Mesothelial cell of epicardium (in vitro differentiated cells): Measurements from ENCODE around the gene TMEM109. TPM values are rescaled to one million over a fixed set of nuclear protein-coding genes. Genes with fewer than 3 reads are reported as not detected.

Experiments used
- DNase-seq, 2 experiments: peaks; one replicate each; pipeline ENCODE4 v3.0.0; 2021; ENCODE audit warnings: low spot score in 2 of 2; ENCODE audit not compliant: unreplicated experiment in 2 of 2
- H3K27ac Mint-ChIP-seq: 2 replicates; pipeline ENCODE4 v1.8.0; 2021; ENCODE audit warnings: mixed read lengths
- H3K27me3 Mint-ChIP-seq: 2 replicates; pipeline ENCODE4 v1.8.0; 2021; ENCODE audit warnings: low read depth, mixed read lengths
- H3K36me3 Mint-ChIP-seq: 2 replicates; pipeline ENCODE4 v1.8.0; 2021; ENCODE audit warnings: mixed read lengths
- H3K4me1 Mint-ChIP-seq: 2 replicates; pipeline ENCODE4 v1.8.0; 2021; ENCODE audit warnings: mixed read lengths
- H3K4me3 Mint-ChIP-seq: 2 replicates; pipeline ENCODE4 v1.8.0; 2021; ENCODE audit warnings: mild to moderate bottlenecking, moderate library complexity, mixed read lengths
- H3K9me3 Mint-ChIP-seq: 2 replicates; pipeline ENCODE4 v1.8.0; 2021; ENCODE audit warnings: mixed read lengths
- total RNA-seq: library from RNA; stranded (reverse); gene quantifications from 3 replicates; pipeline ENCODE4 v1.2.1, GENCODE V29; 2021
- TF ChIP-seq, protein P1 (sequence below): fragments of 200-600 bp; sonication (generic); IDR thresholded peaks from one replicate; pipeline ENCODE4 v1.5.0; 2021; ENCODE audit warnings: antibody characterized with exemption; ENCODE audit not compliant: unreplicated experiment

Gene TMEM109
- total RNA-seq, 1 donor from 2014 or later: 56.8 TPM

DNA sequence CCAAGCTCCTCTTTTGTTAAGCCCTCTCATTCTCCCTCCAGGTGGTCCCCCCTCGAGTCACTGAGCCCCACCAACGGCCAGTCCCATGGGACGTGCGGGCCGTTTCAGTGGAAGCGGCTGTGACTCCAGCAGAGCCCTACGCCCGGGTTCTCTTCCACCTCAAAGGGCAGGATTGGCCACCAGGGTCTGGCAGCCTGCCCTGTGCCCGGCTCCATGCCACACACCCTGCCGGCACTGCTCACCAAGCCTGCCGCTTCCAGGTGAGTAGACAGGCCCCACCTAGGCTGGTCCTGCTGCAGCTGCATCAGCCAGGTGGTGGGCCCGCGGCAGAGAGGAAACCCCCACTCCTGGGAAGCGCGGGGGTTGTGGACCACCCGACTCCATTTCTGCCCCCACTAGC, 13.6 kb downstream of the TMEM109 start:
- H3K9me3 Mint-ChIP-seq: no peaks in the 10 kb centered on the region
- H3K4me1 Mint-ChIP-seq: peaks cover 12% of the 10 kb centered on the region
- H3K4me3 Mint-ChIP-seq: no peak overlapping the region
- no peak overlapping the region for H3K27ac Mint-ChIP-seq
- DNase-seq: no peak
- no peaks in the 10 kb centered on the region for H3K27me3 Mint-ChIP-seq
- TF ChIP-seq, protein P1, sequence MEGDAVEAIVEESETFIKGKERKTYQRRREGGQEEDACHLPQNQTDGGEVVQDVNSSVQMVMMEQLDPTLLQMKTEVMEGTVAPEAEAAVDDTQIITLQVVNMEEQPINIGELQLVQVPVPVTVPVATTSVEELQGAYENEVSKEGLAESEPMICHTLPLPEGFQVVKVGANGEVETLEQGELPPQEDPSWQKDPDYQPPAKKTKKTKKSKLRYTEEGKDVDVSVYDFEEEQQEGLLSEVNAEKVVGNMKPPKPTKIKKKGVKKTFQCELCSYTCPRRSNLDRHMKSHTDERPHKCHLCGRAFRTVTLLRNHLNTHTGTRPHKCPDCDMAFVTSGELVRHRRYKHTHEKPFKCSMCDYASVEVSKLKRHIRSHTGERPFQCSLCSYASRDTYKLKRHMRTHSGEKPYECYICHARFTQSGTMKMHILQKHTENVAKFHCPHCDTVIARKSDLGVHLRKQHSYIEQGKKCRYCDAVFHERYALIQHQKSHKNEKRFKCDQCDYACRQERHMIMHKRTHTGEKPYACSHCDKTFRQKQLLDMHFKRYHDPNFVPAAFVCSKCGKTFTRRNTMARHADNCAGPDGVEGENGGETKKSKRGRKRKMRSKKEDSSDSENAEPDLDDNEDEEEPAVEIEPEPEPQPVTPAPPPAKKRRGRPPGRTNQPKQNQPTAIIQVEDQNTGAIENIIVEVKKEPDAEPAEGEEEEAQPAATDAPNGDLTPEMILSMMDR: no peak
- peaks cover 19% of the 10 kb centered on the region for H3K36me3 Mint-ChIP-seq

DNA sequence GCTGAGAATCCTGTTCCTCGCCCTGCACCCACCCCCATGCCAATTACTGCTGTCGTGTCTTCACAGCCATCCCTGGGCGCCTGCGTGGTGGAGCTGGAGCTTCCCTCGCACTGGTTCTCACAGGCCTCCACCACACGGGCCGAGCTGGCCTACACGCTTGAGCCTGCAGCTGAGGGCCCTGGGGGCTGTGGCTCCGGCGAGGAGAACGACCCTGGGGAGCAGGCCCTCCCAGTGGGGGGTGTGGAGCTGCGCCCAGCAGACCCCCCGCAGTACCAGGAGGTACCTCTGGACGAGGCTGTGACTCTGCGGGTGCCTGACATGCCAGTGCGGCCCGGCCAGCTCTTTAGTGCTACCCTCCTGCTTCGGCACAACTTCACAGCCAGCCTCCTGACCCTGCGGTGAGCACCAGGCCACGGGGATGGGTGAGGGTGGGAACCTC, 14.6 kb downstream of the TMEM109 start:
- Mint-ChIP-seq H3K27me3 (no peaks in the 10 kb centered on the region), H3K9me3 (no peaks in the 10 kb centered on the region), H3K27ac (no peak overlapping the region), H3K4me3 (no peak overlapping the region), H3K4me1 (peaks cover 10% of the 10 kb centered on the region), H3K36me3 (peaks cover 19% of the 10 kb centered on the region)
- no peak for DNase-seq
- TF ChIP-seq, protein P1: no peak

DNA sequence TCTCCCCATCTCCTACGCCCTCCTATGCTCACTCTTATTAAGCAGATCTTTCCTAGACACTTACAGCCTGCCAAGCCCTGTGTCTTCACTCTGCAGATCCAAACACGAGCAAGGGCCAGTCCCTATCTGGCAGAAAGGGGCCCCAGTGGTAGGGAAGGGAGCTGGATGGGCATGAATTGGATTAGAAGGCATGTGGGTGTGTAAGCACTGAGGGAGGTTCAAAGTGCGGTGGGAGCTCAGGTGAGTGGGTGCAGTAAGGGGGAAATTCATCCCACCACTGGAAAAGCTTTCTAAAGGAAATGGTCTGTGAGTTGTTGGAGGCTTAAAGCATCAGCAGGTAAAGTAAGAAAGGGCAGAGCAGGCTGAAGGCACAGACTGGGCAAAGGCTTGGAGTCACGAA, 15.8 kb downstream of the TMEM109 start:
- Mint-ChIP-seq H3K27ac (no peak overlapping the region), H3K4me1 (peaks cover 10% of the 10 kb centered on the region), H3K27me3 (no peaks in the 10 kb centered on the region), H3K9me3 (no peaks in the 10 kb centered on the region), H3K36me3 (peaks cover 19% of the 10 kb centered on the region), H3K4me3 (no peak overlapping the region)
- TF ChIP-seq, protein P1: no peak
- DNase-seq: no peak

DNA sequence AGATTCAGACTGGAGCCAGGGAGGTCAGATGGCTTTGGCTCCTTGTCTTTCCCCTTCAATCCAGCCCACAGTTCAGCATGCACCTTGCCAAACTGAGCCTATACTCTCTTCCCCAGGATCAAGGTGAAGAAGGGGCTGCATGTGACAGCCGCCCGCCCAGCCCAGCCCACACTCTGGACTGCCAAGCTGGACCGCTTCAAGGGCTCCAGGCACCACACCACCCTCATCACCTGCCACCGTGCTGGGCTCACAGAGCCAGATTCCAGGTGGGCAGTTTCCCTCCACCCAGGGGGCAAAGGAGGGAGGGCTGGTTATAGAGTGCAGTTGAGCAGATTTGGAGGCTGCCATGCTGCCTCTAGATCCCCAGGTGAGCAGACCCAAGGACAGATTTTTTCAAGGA, 16.4 kb downstream of the TMEM109 start:
- no peaks in the 10 kb centered on the region for H3K27me3 Mint-ChIP-seq
- no peak overlapping the region for H3K4me3 Mint-ChIP-seq
- H3K36me3 Mint-ChIP-seq: peaks cover 19% of the 10 kb centered on the region
- no peak overlapping the region for H3K27ac Mint-ChIP-seq
- no peak for DNase-seq
- no peaks in the 10 kb centered on the region for H3K9me3 Mint-ChIP-seq
- H3K4me1 Mint-ChIP-seq: peaks cover 6% of the 10 kb centered on the region
- TF ChIP-seq, protein P1: no peak

DNA sequence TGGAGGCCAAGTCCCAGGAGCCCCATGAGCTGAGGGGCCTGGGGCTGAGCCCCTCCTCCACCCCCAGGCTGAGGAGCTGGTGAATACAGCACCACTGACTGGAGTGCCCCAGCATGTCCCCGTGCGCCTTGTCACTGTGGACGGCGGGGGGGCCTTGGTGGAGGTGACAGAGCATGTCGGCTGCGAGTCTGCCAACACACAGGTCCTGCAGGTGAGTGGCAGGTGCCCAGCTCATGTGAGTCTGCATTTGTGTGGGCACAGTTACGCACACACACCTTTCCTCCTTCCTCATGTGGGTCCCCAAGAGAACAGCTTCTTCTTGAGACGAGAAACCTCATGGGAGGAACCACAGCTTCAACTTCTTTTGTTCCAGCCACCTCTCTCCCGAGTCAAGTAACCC, 18.0 kb downstream of the TMEM109 start:
- no peaks in the 10 kb centered on the region for H3K27me3 Mint-ChIP-seq
- H3K36me3 Mint-ChIP-seq: peaks cover 20% of the 10 kb centered on the region
- H3K9me3 Mint-ChIP-seq: no peaks in the 10 kb centered on the region
- no peak overlapping the region for H3K27ac Mint-ChIP-seq
- DNase-seq: no peak
- TF ChIP-seq, protein P1: no peak
- no peaks in the 10 kb centered on the region for H3K4me1 Mint-ChIP-seq
- H3K4me3 Mint-ChIP-seq: no peak overlapping the region
